Endodermal cell (in vitro differentiated cells): ENCODE results near the gene ST6GALNAC6. TPM values are rescaled to one million over a fixed set of nuclear protein-coding genes. Genes with fewer than 3 reads are reported as not detected.
"Not testable (repeated sequence)": the region's sequence is repeated elsewhere in the genome, so short reads cannot be mapped to it uniquely, and the experiment has no call there.

Source experiments
- DNase-seq: peaks from one replicate; pipeline ENCODE4 v3.0.0-alpha.2; 2017
- H3K27ac ChIP-seq: 2 replicates; pipeline ENCODE4 v1.5.1; 2013; ENCODE audit warnings: mild to moderate bottlenecking, low read depth, low read length, moderate library complexity
- H3K27me3 ChIP-seq: 2 replicates; pipeline ENCODE4 v1.6.1; 2013; ENCODE audit warnings: mild to moderate bottlenecking, low read length, moderate library complexity; ENCODE audit not compliant: insufficient read depth, control insufficient read depth, poor library complexity, severe bottlenecking
- H3K36me3 ChIP-seq: 2 replicates; pipeline ENCODE4 v1.7.0; 2013; ENCODE audit warnings: mild to moderate bottlenecking, low read length, moderate library complexity; ENCODE audit not compliant: control insufficient read depth, insufficient read depth
- H3K4me1 ChIP-seq: one replicate; pipeline ENCODE4 v1.7.0; 2013; ENCODE audit warnings: low read length; ENCODE audit not compliant: control insufficient read depth, insufficient read depth
- H3K4me3 ChIP-seq: 2 replicates; pipeline ENCODE4 v1.5.1; 2013; ENCODE audit warnings: mild to moderate bottlenecking, low read length, moderate library complexity
- H3K9ac ChIP-seq: 2 replicates; pipeline ENCODE4 v1.6.1; 2013; ENCODE audit warnings: mild to moderate bottlenecking, low read length, moderate library complexity; ENCODE audit not compliant: poor library complexity, severe bottlenecking; ENCODE audit errors: extremely low read depth
- H3K9me3 ChIP-seq: 2 replicates; pipeline ENCODE4 v1.6.1; 2013; ENCODE audit warnings: mild to moderate bottlenecking, low read length, moderate library complexity; ENCODE audit not compliant: control insufficient read depth
- H3K27ac Mint-ChIP-seq: 2 replicates; pipeline ENCODE4 v1.8.0; 2020; ENCODE audit warnings: mixed read lengths
- H3K27me3 Mint-ChIP-seq: 2 replicates; pipeline ENCODE4 v1.8.0; 2021; ENCODE audit warnings: mild to moderate bottlenecking, mixed read lengths; ENCODE audit not compliant: insufficient read depth
- H3K36me3 Mint-ChIP-seq: 2 replicates; pipeline ENCODE4 v1.8.0; 2020; ENCODE audit warnings: low read depth, mixed read lengths
- H3K4me1 Mint-ChIP-seq: 2 replicates; pipeline ENCODE4 v1.8.0; 2020; ENCODE audit warnings: mixed read lengths
- H3K4me3 Mint-ChIP-seq: 2 replicates; pipeline ENCODE4 v1.8.0; 2020; ENCODE audit warnings: mild to moderate bottlenecking, moderate library complexity, mixed read lengths
- H3K9me3 Mint-ChIP-seq: 2 replicates; pipeline ENCODE4 v1.8.0; 2020; ENCODE audit warnings: mild to moderate bottlenecking, mixed read lengths
- CTCF ChIP-seq: fragments of 200-600 bp; sonication (generic); conservative IDR thresholded peaks from 2 replicates; pipeline ENCODE4 v1.5.0; 2021; ENCODE audit warnings: antibody characterized with exemption, mild to moderate bottlenecking
- WGBS, 2 experiments: methylation state at CpG; one replicate each; pipeline versions ENCODE4 v1.1.5 to v1.1.7; 2013; ENCODE audit warnings: missing lambda C conversion rate in 2 of 2, mixed read lengths in 1 of 2; ENCODE audit not compliant: insufficient coverage in 1 of 2, insufficient read length in 1 of 2; 5-methylcytosine and 5-hydroxymethylcytosine counted together
- total RNA-seq, 2 donors: library from RNA; stranded (reverse); fragmentation: NEBNext Ultra II Directional in 1 of 2; extraction: Animal tissue kit (Norgen Biotek cat#: 25700) in 1 of 2; gene quantifications; 2 replicates in 1 of 2; 3 replicates in 1 of 2; pipeline ENCODE4 v1.2.1, GENCODE V29; 2021

ST6GALNAC6 gene
- total RNA-seq, 2 donors from 2014 or later: 42.3 to 44.2 TPM

- Histone ChIP-seq H3K9ac (no peak overlapping the region), H3K27ac (no peak overlapping the region), H3K27me3 (no peaks in the 10 kb centered on the region), H3K36me3 (no peaks in the 10 kb centered on the region), H3K4me1 (no peaks in the 10 kb centered on the region), H3K9me3 (no peaks in the 10 kb centered on the region), H3K4me3 (no peak overlapping the region)
- Mint-ChIP-seq H3K9me3 (no peaks in the 10 kb centered on the region), H3K27me3 (no peaks in the 10 kb centered on the region), H3K4me3 (no peak overlapping the region), H3K27ac (no peak overlapping the region), H3K4me1 (no peaks in the 10 kb centered on the region), H3K36me3 (no peaks in the 10 kb centered on the region)
- 93 to 96% methylated on average over 14 to 15 of the region's 15 CpGs for WGBS, 2 experiments
- no peak for DNase-seq
- TF ChIP-seq CTCF: no peak
These were observed 58.1 kb downstream of the ST6GALNAC6 start for GRCh38 chr9:127841087-127841835.

- 75 to 82% methylated on average over 15 to 18 of the region's 18 CpGs for WGBS, 2 experiments
- H3K27me3 ChIP-seq: no peaks in the 10 kb centered on the region
- H3K9ac ChIP-seq: no peak overlapping the region
- H3K4me1 Mint-ChIP-seq: no peaks in the 10 kb centered on the region
- H3K27ac Mint-ChIP-seq: no peak overlapping the region
- no peaks in the 10 kb centered on the region for H3K27me3 Mint-ChIP-seq
- no peaks in the 10 kb centered on the region for H3K9me3 ChIP-seq
- no peak for DNase-seq
- no peaks in the 10 kb centered on the region for H3K9me3 Mint-ChIP-seq
- H3K36me3 Mint-ChIP-seq: no peaks in the 10 kb centered on the region
- H3K27ac ChIP-seq: no peak overlapping the region
- H3K4me3 ChIP-seq: no peak overlapping the region
- H3K36me3 ChIP-seq: no peaks in the 10 kb centered on the region
- H3K4me3 Mint-ChIP-seq: no peak overlapping the region
- TF ChIP-seq CTCF: no peak
- H3K4me1 ChIP-seq: no peaks in the 10 kb centered on the region
These were observed 60.9 kb downstream of the ST6GALNAC6 start for GRCh38 chr9:127838375-127839078.

GRCh38 chr9:127837346-127837745 lies 62.1 kb downstream of the ST6GALNAC6 start:
- H3K27ac Mint-ChIP-seq: no peak overlapping the region
- no peaks in the 10 kb centered on the region for H3K36me3 Mint-ChIP-seq
- no peak overlapping the region for H3K4me3 Mint-ChIP-seq

GRCh38 chr9:127836561-127836960 lies 62.8 kb downstream of the ST6GALNAC6 start:
- H3K4me1 Mint-ChIP-seq, H3K4me3 Mint-ChIP-seq, H3K9me3 Mint-ChIP-seq, H3K4me1 ChIP-seq, H3K4me3 ChIP-seq, DNase-seq, H3K36me3 Mint-ChIP-seq, H3K9ac ChIP-seq, H3K36me3 ChIP-seq, H3K27me3 Mint-ChIP-seq, H3K9me3 ChIP-seq, H3K27ac Mint-ChIP-seq, H3K27me3 ChIP-seq: not testable (repeated sequence)
- WGBS, 2 experiments: 82 to 91% methylated on average over 3 of the region's 3 CpGs
- peak overlapping the region; percentile 44 for H3K27ac ChIP-seq

More at GRCh38 chr9:127837346-127837745, 62.1 kb downstream of the ST6GALNAC6 start:
- Mint-ChIP-seq H3K9me3 (no peaks in the 10 kb centered on the region), H3K4me1 (no peaks in the 10 kb centered on the region), H3K27me3 (no peaks in the 10 kb centered on the region)
- no peak for DNase-seq
- Histone ChIP-seq H3K9me3 (no peaks in the 10 kb centered on the region), H3K27ac (no peak overlapping the region), H3K27me3 (no peaks in the 10 kb centered on the region), H3K4me3 (no peak overlapping the region), H3K4me1 (no peaks in the 10 kb centered on the region), H3K36me3 (no peaks in the 10 kb centered on the region), H3K9ac (no peak overlapping the region)
- 88 to 92% methylated on average over 1 to 4 of the region's 4 CpGs for WGBS, 2 experiments
- TF ChIP-seq CTCF: no peak
